Ascending aorta (tissue), 2 donors: ENCODE measurements around the gene ADAP1. TPM values are rescaled to one million over a fixed set of nuclear protein-coding genes. Genes with fewer than 3 reads are reported as not detected.

Experiments
- DNase-seq, 2 donors: peaks; one replicate each; pipeline ENCODE4 v3.0.0-alpha.2; 2019; ENCODE audit warnings: low spot score in 2 of 2
- H3K27ac ChIP-seq, 2 donors: fragments of 200-600 bp; sonication (generic); one replicate each; pipeline ENCODE4 v1.5.1; 2016 to 2017; ENCODE audit warnings: mild to moderate bottlenecking in 1 of 2
- H3K27me3 ChIP-seq: fragments of 200-600 bp; sonication (generic); one replicate; pipeline ENCODE4 v1.5.1; 2017
- H3K36me3 ChIP-seq, 2 donors: fragments of 200-600 bp; sonication (generic); one replicate each; pipeline ENCODE4 v1.5.1; 2016
- H3K4me1 ChIP-seq, 2 donors: fragments of 200-600 bp; sonication (generic); one replicate each; pipeline ENCODE4 v1.5.1; 2016 to 2017; ENCODE audit warnings: mild to moderate bottlenecking in 1 of 2
- H3K4me3 ChIP-seq, 2 donors: fragments of 200-600 bp; sonication (generic); one replicate each; pipeline ENCODE4 v1.5.1; 2016 to 2017; ENCODE audit warnings: mild to moderate bottlenecking in 1 of 2
- H3K9me3 ChIP-seq, 2 donors: fragments of 200-600 bp; sonication (generic); one replicate each; pipeline ENCODE4 v1.5.1; 2016
- intact Hi-C: fragments of 100-400 bp; cut with DNase I; formaldehyde crosslinking; loops from one replicate; pipeline ENCODE4 v1.15.1; 2023
- total RNA-seq: library from RNA; depleted of rRNA; stranded (reverse); fragments of >200 nt; gene quantifications from one replicate; pipeline ENCODE4 v1.1.0, GENCODE V29; 2016
- TF ChIP-seq, protein P1 (sequence below), 3 experiments: fragments of 200-600 bp in 2 of 3; fragments of 450-650 bp in 1 of 3; sonication (generic) in 2 of 3; IDR thresholded peaks; one replicate each; pipeline ENCODE4 v1.5.1; 2016 to 2019; ENCODE audit warnings: antibody characterized with exemption in 3 of 3, mild to moderate bottlenecking in 1 of 3, moderate library complexity in 1 of 3

ADAP1 gene
- total RNA-seq, 1 donor from 2014 or later = 44.5 TPM

- Histone ChIP-seq H3K36me3 (peaks cover 33 to 38% of the 10 kb centered on the region in 2 donors), H3K27me3 (no peaks in the 10 kb centered on the region), H3K9me3 (no peaks in the 10 kb centered on the region), H3K4me3 (no peak overlapping the region), H3K27ac (no peak overlapping the region), H3K4me1 (peaks cover 0 to 9% of the 10 kb centered on the region in 2 donors)
- no peak for DNase-seq
- intact Hi-C loops = no loop called here
- TF ChIP-seq, protein P1, sequence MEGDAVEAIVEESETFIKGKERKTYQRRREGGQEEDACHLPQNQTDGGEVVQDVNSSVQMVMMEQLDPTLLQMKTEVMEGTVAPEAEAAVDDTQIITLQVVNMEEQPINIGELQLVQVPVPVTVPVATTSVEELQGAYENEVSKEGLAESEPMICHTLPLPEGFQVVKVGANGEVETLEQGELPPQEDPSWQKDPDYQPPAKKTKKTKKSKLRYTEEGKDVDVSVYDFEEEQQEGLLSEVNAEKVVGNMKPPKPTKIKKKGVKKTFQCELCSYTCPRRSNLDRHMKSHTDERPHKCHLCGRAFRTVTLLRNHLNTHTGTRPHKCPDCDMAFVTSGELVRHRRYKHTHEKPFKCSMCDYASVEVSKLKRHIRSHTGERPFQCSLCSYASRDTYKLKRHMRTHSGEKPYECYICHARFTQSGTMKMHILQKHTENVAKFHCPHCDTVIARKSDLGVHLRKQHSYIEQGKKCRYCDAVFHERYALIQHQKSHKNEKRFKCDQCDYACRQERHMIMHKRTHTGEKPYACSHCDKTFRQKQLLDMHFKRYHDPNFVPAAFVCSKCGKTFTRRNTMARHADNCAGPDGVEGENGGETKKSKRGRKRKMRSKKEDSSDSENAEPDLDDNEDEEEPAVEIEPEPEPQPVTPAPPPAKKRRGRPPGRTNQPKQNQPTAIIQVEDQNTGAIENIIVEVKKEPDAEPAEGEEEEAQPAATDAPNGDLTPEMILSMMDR (IDR thresholded peaks at IDR 0.05) = no peak
Measured at GRCh38 chr7:885261-885892, 69.1 kb downstream of the ADAP1 start.

DNA sequence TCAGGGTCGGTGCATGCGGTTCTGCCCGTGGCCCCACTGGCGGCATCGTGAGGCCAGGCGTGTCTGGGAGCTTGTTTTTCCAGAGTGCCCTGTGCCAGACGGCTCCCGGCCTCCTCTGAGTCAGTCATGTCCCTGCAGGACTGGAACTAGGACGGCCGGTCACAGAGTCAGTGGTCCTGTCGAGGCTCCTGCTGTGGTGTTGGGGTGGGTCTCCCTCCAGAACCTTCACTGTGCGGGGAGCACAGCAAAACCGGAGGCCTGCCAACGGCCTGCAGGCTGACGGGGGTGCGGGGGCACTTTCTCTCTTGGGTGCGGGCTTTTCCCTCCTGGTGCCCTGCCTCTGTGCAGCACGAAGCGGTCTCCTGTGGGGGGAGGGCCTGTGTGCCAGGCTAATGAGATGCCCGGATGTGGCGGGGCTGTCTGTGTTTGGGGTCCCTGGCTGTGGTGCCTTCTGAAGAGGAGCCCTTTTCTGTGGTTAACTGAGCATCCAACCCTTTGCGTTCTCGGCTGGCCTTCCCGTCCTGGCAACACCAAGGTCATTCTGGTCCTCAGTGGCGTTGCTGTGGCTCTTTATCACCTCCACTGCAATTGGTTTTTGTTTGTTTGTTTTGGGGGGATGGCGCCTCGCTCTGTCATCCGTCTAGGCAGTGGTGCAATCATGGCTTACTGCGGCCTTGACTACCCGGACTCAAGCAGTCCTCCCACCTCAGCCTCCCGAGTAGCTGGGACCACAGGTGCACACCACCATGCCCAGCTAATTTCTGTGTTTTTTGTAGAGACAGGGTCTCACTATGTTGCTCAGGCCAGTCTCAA lies 70.1 kb downstream of the ADAP1 start:
- no peak overlapping the region for H3K27ac ChIP-seq

GRCh38 chr7:883055-884021 lies 71.1 kb downstream of the ADAP1 start:
- Histone ChIP-seq H3K4me1 (peaks cover 0 to 16% of the 10 kb centered on the region in 2 donors), H3K36me3 (peaks cover 25 to 27% of the 10 kb centered on the region in 2 donors), H3K27ac (no peak overlapping the region), H3K9me3 (no peaks in the 10 kb centered on the region), H3K4me3 (no peak overlapping the region), H3K27me3 (no peaks in the 10 kb centered on the region)
- no peak for DNase-seq
- intact Hi-C loops = no loop called here
- TF ChIP-seq, protein P1 (IDR thresholded peaks at IDR 0.05) = no peak

More for the DNA sequence above, 70.1 kb downstream of the ADAP1 start:
- Histone ChIP-seq H3K9me3 (no peaks in the 10 kb centered on the region), H3K4me1 (peaks cover 0 to 9% of the 10 kb centered on the region in 2 donors), H3K4me3 (no peak overlapping the region), H3K27me3 (no peaks in the 10 kb centered on the region), H3K36me3 (peaks cover 32 to 38% of the 10 kb centered on the region in 2 donors)
- intact Hi-C loops = no loop called here
- TF ChIP-seq, protein P1 (IDR thresholded peaks at IDR 0.05) = no peak
- DNase-seq = no peak

DNA sequence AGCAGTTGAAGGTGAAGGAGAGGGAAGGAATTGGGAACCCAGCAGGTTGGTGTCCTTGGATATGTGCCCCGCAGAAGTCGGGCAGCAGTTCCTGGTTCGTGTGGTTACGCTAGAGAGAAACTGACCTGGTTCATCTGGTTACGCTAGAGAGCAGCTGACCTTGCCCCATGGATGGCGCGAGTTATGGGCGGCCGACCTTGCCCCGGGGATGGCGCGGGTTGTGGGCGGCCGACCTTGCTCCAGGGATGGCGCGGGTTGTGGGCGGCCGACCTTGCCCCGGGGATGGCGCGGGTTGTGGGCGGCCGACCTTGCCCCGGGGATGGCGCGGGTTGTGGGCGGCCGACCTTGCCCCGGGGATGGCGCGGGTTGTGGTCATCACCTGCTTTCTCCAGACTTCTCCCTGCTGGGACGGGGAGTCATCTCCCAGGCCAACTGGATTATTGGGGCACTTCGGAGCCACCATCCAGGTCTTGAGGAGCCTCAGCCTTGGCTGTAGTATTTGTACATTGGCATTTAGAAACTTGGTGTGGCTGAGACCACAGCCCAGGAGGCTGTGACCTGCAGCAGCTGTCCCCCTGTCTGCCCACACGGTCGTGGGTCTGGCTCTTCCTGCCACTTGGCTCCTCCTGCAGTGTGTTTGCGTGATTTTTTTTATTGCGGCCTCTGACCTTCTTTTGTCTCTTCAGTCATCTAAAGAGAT lies 72.0 kb downstream of the ADAP1 start:
- TF ChIP-seq, protein P1 (IDR thresholded peaks at IDR 0.05) = no peak

More for the DNA sequence above, 72.0 kb downstream of the ADAP1 start:
- no peak overlapping the region for H3K27ac ChIP-seq
- H3K4me3 ChIP-seq = no peak overlapping the region
- peaks cover 16 to 18% of the 10 kb centered on the region in 2 donors for H3K36me3 ChIP-seq
- no peak for DNase-seq
- intact Hi-C loops = no loop called here
- H3K27me3 ChIP-seq = no peaks in the 10 kb centered on the region
- H3K9me3 ChIP-seq = no peaks in the 10 kb centered on the region
- H3K4me1 ChIP-seq = peaks cover 5 to 22% of the 10 kb centered on the region in 2 donors
